Smooth muscle cell of the brain vasculature (primary cell): Measurements from ENCODE around the gene EPHA1.
"Not testable (repeated sequence)": the region's sequence is repeated elsewhere in the genome, so short reads cannot be mapped to it uniquely, and the experiment has no call there.

Source experiments
- DNase-seq: peaks from one replicate; pipeline ENCODE4 v3.0.0-alpha.2; 2012; ENCODE audit warnings: low read depth, low spot score

The EPHA1 gene

GRCh38 chr7:143431109-143431508 is 22.5 kb upstream of the EPHA1 start:
- no peak for DNase-seq

GRCh38 chr7:143429770-143430698 is 21.4 kb upstream of the EPHA1 start:
- no peak for DNase-seq

GRCh38 chr7:143426479-143427142 is 18.0 kb upstream of the EPHA1 start:
- DNase-seq, result no peak

- not testable (repeated sequence) for DNase-seq
Observed at GRCh38 chr7:143424476-143424875, 15.8 kb upstream of the EPHA1 start.

GRCh38 chr7:143422033-143422432 is 13.4 kb upstream of the EPHA1 start:
- no peak for DNase-seq

GRCh38 chr7:143420624-143421023 is 12.0 kb upstream of the EPHA1 start:
- DNase-seq, result not testable (repeated sequence)

- DNase-seq, result no peak
Observed at GRCh38 chr7:143419880-143420279, 11.2 kb upstream of the EPHA1 start.

GRCh38 chr7:143418681-143419458 is 10.2 kb upstream of the EPHA1 start:
- DNase-seq, result no peak

GRCh38 chr7:143417734-143418383 is 9.2 kb upstream of the EPHA1 start:
- no peak for DNase-seq

GRCh38 chr7:143416565-143417149 is 8.0 kb upstream of the EPHA1 start:
- no peak for DNase-seq

- DNase-seq, result no peak
Observed at GRCh38 chr7:143415742-143416397, 7.2 kb upstream of the EPHA1 start.

- DNase-seq, result not testable (repeated sequence)
Observed at GRCh38 chr7:143415209-143415608, 6.6 kb upstream of the EPHA1 start.

GRCh38 chr7:143413123-143413522 is 4.5 kb upstream of the EPHA1 start:
- no peak for DNase-seq

- DNase-seq, result no peak
Observed at GRCh38 chr7:143411976-143412708, 3.5 kb upstream of the EPHA1 start.

- DNase-seq, result no peak
Observed at GRCh38 chr7:143410521-143411004, 1.9 kb upstream of the EPHA1 start.

- no peak for DNase-seq
Observed at GRCh38 chr7:143408252-143408685, 387 bp downstream of the EPHA1 start.

- no peak for DNase-seq
Observed at GRCh38 chr7:143407287-143408251, 1.1 kb downstream of the EPHA1 start.

GRCh38 chr7:143406002-143406357 is 2.7 kb downstream of the EPHA1 start:
- DNase-seq, result no peak
